GM21526 (cell line): ENCODE measurements around the gene CRY1.

Experiments used
- ATAC-seq: cut with Tn5 transposase; IDR thresholded peaks from one replicate; pipeline ENCODE4 v1.9.1; 2021; ENCODE audit warnings: moderate library complexity; ENCODE audit not compliant: unreplicated experiment, low FRiP score

The CRY1 gene

GRCh38 chr12:107093417-107094182 is at the start of gene CRY1:
TSS of gene CRY1 (minus strand) at chr12:107093549. CDS start at chr12:107092961, 588 bp downstream.
- ATAC-seq, result peak; percentile 84

GRCh38 chr12:107139787-107140186 is 46.4 kb upstream of the CRY1 start:
- ATAC-seq, result no peak

- no peak for ATAC-seq
These were observed 45.6 kb upstream of the CRY1 start for GRCh38 chr12:107138990-107139389.

GRCh38 chr12:107135177-107135576 is 41.8 kb upstream of the CRY1 start:
- no peak for ATAC-seq

- no peak for ATAC-seq
These were observed 41.2 kb upstream of the CRY1 start for GRCh38 chr12:107134558-107134957.

- no peak for ATAC-seq
These were observed 40.1 kb upstream of the CRY1 start for GRCh38 chr12:107133462-107133861.

GRCh38 chr12:107131832-107132616 is 38.7 kb upstream of the CRY1 start:
- ATAC-seq, result no peak

- no peak for ATAC-seq
These were observed 37.7 kb upstream of the CRY1 start for GRCh38 chr12:107130830-107131611.

GRCh38 chr12:107129315-107129930 is 36.1 kb upstream of the CRY1 start:
- no peak for ATAC-seq

GRCh38 chr12:107127482-107128430 is 34.4 kb upstream of the CRY1 start:
- no peak for ATAC-seq

GRCh38 chr12:107126796-107127481 is 33.6 kb upstream of the CRY1 start:
- no peak for ATAC-seq

- ATAC-seq, result no peak
These were observed 32.5 kb upstream of the CRY1 start for GRCh38 chr12:107125833-107126232.

GRCh38 chr12:107122452-107122958 is 29.2 kb upstream of the CRY1 start:
- no peak for ATAC-seq

- no peak for ATAC-seq
These were observed 25.7 kb upstream of the CRY1 start for GRCh38 chr12:107119091-107119490.

- no peak for ATAC-seq
These were observed 25.3 kb upstream of the CRY1 start for GRCh38 chr12:107118624-107119023.

- no peak for ATAC-seq
These were observed 21.8 kb upstream of the CRY1 start for GRCh38 chr12:107115119-107115518.

GRCh38 chr12:107111314-107111713 is 18.0 kb upstream of the CRY1 start:
- ATAC-seq, result no peak
